ENCODE measurements around the gene DNAAF3. TPM values are rescaled to one million over a fixed set of nuclear protein-coding genes. Genes with fewer than 3 reads are reported as not detected.

Gene DNAAF3
- total RNA-seq, 1 donor = 1.3 TPM

DNA sequence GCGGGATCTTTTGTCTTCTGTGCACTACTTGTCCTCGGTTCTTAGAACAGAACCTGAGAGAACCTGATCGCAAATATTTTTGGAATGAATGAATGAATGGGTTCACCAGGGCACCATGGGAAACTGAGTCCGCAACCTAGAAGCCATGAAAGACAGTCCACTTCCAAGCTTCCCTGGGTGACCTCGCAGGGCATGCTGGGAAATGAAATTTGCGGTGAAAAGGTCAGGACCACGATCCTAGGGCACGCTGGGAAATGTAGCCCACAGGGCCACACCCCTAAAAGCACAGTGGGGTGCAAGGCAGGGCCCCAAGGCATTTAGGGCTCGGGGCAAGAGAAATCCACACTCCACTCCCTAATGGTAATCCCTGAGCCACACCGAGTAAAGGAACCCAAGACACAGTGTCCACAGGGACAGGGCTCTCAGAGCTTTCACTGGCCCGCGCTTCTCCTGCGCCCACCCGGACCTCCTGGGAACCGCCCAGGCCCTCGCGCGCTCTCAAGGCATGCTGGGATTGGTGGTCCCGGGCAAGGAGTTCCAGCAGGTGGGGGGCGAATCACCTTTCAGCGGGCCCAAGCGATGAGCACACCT, 47.9 kb downstream of the DNAAF3 start:
- DNase-seq (ENCODE audit: low read depth in 2 of 3, low spot score in 2 of 3) = no peak

DNA sequence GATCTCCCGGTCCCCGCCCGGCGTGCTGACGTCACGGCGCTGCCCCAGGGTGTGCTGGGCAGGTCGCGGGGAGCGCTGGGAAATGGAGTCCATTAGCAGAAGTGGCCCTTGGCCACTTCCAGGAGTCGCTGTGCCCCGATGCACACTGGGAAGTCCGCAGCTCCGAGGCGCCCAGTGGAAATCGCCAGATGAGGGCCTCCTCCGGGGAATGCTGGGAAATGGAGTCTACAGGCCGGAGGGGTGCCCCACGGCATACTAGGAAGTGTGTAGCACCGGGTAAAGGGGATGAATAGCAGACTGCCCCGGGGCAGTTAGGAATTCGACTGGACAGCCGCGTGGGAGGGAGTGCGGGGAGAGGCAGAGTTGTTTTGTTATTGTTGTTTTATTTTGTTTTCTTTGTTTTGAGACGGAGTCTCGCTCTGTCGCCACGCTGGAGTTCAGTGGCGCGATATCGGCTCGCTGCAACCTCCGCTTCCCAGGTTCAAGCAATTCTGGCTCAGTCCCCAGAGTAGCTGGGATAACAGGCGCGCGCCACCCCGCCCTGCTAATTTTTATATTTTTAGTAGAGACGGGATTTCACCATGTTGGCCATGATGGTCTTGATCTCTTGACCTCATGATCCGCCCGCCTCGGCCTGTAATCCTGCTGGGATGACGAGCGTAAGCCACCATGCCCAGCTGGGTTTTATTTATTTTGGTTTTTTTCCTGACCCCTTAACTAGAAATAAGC, 48.6 kb downstream of the DNAAF3 start:
- peak; percentile 92 to 98 (median 98) for DNase-seq (ENCODE audit: low read depth in 2 of 3, low spot score in 2 of 3)

DNA sequence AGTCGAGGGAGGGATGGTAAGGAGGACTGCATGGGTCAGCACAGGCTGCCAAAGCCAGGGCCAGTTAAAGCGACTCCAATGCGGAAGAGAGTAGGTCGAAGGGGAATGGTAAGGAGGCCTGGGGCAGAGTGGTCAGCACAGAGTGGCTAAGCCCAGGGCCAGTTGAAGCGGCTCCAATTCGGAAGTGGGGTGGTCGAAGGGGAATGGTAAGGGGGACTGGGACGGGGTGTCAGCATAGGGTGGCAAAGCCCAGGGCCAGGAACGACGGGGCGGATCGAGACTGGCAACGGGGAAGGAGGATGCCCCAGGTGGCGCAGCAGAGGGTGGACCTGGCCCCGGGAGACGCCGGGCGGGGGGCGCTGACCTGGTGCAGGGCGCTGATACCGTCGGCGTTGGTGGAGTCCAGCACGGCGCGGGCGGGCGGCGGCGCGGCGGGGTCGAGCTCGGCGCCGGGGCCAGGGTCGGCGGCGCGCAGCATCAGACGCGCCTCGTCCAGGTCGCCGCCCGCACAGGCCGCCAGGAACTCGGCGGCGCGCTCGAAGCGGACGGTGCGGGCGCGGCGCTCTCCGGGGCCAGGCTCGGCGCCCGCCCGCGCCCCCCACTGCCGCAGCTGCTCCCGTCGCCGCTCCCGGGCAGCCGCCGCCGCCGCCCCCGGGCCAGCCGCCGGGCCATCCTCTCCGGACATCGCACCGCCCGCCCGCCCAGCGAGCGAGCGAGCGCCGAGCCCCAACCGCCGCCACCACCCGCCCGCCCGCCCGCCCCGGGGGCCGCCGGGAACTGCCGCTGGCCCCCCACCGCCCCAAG, 49.4 kb downstream of the DNAAF3 start, which contains the start of gene PPP1R12C:
Gene PPP1R12C, minus strand, starts transcription at position 779 of the 804 bp plus-strand sequence. Its CDS starts 94 bp downstream, at position 685.
- peak in 1 of 3 donors; percentile 13 for DNase-seq (ENCODE audit: low read depth in 2 of 3, low spot score in 2 of 3)

DNA sequence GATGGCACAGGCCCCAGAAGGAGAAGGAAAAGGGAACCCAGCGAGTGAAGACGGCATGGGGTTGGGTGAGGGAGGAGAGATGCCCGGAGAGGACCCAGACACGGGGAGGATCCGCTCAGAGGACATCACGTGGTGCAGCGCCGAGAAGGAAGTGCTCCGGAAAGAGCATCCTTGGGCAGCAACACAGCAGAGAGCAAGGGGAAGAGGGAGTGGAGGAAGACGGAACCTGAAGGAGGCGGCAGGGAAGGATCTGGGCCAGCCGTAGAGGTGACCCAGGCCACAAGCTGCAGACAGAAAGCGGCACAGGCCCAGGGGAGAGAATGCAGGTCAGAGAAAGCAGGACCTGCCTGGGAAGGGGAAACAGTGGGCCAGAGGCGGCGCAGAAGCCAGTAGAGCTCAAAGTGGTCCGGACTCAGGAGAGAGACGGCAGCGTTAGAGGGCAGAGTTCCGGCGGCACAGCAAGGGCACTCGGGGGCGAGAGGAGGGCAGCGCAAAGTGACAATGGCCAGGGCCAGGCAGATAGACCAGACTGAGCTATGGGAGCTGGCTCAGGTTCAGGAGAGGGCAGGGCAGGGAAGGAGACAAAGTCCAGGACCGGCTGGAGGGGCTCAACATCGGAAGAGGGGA, 50.1 kb downstream of the DNAAF3 start:
- peak; percentile 21 to 44 (median 36) for DNase-seq (ENCODE audit: low read depth in 2 of 3, low spot score in 2 of 3)

DNA sequence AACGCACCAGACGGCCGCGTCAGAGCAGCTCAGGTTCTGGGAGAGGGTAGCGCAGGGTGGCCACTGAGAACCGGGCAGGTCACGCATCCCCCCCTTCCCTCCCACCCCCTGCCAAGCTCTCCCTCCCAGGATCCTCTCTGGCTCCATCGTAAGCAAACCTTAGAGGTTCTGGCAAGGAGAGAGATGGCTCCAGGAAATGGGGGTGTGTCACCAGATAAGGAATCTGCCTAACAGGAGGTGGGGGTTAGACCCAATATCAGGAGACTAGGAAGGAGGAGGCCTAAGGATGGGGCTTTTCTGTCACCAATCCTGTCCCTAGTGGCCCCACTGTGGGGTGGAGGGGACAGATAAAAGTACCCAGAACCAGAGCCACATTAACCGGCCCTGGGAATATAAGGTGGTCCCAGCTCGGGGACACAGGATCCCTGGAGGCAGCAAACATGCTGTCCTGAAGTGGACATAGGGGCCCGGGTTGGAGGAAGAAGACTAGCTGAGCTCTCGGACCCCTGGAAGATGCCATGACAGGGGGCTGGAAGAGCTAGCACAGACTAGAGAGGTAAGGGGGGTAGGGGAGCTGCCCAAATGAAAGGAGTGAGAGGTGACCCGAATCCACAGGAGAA, 50.9 kb downstream of the DNAAF3 start:
- DNase-seq (ENCODE audit: low read depth in 2 of 3, low spot score in 2 of 3) = no peak

DNA sequence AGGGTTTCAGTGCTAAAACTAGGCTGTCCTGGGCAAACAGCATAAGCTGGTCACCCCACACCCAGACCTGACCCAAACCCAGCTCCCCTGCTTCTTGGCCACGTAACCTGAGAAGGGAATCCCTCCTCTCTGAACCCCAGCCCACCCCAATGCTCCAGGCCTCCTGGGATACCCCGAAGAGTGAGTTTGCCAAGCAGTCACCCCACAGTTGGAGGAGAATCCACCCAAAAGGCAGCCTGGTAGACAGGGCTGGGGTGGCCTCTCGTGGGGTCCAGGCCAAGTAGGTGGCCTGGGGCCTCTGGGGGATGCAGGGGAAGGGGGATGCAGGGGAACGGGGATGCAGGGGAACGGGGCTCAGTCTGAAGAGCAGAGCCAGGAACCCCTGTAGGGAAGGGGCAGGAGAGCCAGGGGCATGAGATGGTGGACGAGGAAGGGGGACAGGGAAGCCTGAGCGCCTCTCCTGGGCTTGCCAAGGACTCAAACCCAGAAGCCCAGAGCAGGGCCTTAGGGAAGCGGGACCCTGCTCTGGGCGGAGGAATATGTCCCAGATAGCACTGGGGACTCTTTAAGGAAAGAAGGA, 51.8 kb downstream of the DNAAF3 start:
- no peak for DNase-seq (ENCODE audit: low read depth in 2 of 3, low spot score in 2 of 3)

DNA sequence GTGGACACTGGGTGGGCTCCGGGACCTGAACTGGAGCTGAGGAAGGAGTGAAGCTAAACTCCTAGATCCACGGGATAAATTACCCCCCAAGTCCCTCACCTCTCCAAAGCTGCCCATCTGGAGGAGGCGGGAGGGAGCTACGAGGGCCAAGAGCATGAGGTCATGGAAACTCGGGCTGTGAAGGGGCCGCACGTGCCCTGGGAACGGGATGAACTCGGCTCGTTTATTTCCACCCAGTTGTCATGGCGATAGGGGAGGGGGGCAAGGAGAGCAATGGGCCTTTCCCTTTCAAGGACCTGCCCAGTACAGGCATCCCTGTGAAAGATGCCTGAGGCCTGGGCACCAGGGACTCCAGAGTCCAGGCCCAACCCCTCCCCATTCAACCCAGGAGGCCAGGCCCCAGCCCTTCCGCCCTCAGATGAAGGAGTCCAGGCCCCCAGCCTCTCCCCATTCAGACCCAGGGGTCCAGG, 52.8 kb downstream of the DNAAF3 start:
- no peak for DNase-seq (ENCODE audit: low read depth in 2 of 3, low spot score in 2 of 3)

DNA sequence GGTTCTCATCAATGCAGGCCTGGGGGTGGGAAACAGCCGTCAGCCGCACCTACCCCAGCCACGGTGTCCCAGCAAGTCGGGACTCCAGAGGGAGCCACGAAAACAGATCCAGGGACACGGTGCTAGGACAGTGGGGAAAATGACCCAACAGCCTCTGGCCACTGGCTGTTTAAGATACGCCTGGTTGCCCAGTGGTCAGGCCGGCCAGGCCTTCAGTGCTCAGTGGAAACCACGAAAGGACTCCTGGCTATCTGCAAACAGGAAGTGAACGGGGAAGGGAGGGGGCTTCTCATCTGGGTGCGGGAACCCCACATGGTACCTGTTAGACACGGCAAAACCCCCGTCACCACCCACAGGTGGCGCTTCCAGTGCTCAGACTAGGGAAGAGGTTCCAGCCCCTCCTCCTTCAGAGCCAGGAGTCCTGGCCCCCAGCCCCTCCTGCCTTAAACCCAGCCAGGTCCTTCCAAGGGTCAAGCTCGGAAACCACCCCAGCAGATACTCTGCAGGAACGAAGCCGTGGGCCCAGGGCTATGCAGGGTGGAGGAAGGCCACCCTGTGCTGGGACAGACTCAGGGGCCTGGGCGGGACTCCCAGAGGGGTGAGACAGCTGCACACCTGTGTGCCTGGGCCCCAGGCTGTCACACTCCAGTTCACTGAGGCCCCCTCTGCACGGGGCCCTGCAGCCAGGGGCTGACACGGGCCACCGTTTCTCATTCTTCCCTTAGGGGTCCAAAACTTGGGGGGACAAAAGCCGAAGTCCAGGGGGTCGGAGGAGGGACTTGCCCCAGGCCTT, 53.4 kb downstream of the DNAAF3 start:
- DNase-seq (ENCODE audit: low read depth in 2 of 3, low spot score in 2 of 3) = no peak

DNA sequence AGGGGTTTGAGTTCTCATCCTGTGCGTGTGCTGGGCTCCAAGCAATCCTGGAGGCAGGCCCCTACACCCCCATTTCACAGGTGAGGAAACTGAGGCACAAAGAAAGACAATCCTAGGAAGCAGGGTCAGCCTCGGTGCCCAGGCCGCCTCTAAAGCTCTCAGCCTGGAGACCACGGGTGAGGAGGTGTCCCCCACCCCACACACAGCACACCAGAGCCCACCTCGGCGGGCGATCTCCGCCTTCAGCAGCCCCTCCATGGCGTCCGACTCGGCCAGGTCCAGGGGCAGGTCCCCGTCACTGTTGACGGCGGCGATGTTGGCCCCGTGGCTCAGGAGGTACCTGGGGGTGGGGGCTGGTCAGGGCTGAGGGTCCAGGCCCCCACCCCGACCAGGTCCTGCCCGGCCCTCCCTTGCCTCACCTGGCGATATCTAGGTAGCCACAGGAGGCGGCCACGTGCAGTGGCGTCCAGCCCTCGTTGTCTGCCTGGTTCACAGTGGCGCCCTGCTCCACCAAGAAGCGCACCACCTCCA, 54.1 kb downstream of the DNAAF3 start:
- DNase-seq (ENCODE audit: low read depth in 2 of 3, low spot score in 2 of 3) = no peak

DNA sequence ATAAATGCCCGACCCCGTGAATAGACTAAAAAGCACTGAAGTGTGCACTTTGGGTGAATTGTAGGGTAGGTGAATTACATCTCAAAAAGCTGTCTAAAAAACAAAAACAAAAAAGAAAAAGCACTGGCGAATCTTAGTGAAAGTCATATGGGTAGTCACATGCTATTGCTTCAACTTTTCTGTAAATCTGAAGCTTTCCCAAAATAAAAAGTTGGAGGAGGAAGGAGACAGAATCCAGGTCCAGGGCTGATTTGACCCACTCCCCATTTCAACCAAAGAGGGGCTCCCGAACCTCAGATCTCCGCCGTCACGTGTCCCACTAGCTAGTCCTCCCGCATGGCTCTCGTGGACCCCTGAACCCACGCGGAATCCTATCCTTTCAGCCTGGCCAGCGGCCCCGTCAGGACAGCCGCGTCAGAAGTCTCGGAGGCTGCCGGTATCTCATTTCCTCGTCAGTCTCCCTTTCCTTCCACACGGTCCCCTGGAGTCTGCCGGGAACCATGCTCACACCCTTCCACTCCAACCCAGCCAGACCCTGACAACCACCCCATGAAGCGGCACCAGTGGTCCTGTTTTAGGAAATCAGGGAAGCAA, 55.1 kb downstream of the DNAAF3 start:
- DNase-seq (ENCODE audit: low read depth in 2 of 3, low spot score in 2 of 3) = no peak

DNA sequence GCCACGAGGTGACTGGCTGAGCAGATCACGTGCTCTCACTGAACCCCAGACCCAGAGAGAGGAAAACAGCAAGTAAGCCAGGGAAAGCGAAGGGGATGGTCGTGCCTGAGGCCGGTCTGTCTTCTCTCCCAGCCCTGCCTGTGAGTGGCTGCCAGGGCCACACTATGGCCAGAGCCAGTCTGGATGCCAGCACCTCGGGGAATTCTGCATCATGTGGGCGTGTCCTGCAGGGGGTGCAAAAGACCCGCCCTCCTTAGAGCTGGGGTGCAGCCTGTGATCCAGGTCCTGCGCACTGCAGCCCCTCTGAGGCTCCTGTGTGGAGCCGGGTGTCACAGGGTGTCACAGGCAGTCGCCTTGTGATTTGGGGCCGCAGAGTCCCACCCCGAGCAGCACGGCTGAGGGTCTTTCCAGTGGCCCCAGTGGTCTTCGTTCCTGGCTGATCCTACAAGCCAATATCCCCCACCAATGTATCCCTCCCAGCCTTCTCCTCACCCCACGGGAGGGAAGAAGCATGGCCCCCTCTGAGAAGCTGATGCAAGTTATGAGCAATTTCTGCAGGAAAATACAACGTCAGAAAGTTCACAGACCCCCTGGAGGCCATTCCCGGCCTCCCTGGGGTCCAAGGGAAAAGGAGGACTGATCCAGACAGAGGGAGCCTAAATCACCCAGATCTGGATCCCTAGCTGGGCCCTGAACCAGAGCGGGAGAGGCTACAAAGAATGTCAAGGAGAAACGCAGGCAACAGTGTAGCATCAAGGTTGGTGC, 56.7 kb downstream of the DNAAF3 start:
- DNase-seq (ENCODE audit: low read depth in 2 of 3, low spot score in 2 of 3) = no peak

Small RNA genes within 50 kb of the gene (small RNA-seq; reads per million reads assigned to genes)
- gene MIR7975 (not detected), gene RF01210 (not detected)

Other genes starting within 250 kb of the DNAAF3 start
- gene NLRP7, start 219.1 kb downstream of the DNAAF3 start, total RNA-seq = not detected
- 4.0 TPM for gene NLRP2, start 200.2 kb downstream of the DNAAF3 start, total RNA-seq
- 0.54 TPM for gene GP6, start 128.3 kb downstream of the DNAAF3 start, total RNA-seq
- gene RDH13, start 103.5 kb downstream of the DNAAF3 start, total RNA-seq = 21.8 TPM
- 1.3 TPM for gene EPS8L1, start 90.7 kb downstream of the DNAAF3 start, total RNA-seq
- gene PPP1R12C, start 49.0 kb downstream of the DNAAF3 start, total RNA-seq = 43.4 TPM
- not detected for gene TNNT1, start 17.4 kb downstream of the DNAAF3 start, total RNA-seq
- not detected for gene TNNI3, start 8.9 kb downstream of the DNAAF3 start, total RNA-seq
- 0.54 TPM for gene SYT5, start 13.7 kb upstream of the DNAAF3 start, total RNA-seq
- under 0.01 TPM for gene PTPRH, start 42.9 kb upstream of the DNAAF3 start, total RNA-seq
- 12.4 TPM for gene TMEM86B, start 62.1 kb upstream of the DNAAF3 start, total RNA-seq
- 307 TPM for gene PPP6R1, start 92.4 kb upstream of the DNAAF3 start, total RNA-seq
- gene HSPBP1, start 113.5 kb upstream of the DNAAF3 start, total RNA-seq = 50.4 TPM
- gene BRSK1, start 117.4 kb upstream of the DNAAF3 start, total RNA-seq = 3.5 TPM
- 5.4 TPM for gene TMEM150B, start 158.7 kb upstream of the DNAAF3 start, total RNA-seq
- gene KMT5C, start 173.3 kb upstream of the DNAAF3 start, total RNA-seq = 22.4 TPM
- gene COX6B2, start 188.1 kb upstream of the DNAAF3 start, total RNA-seq = 0.27 TPM
- gene GARIN5B, start 196.6 kb upstream of the DNAAF3 start, total RNA-seq = not detected
- 0.27 TPM for gene IL11, start 203.8 kb upstream of the DNAAF3 start, total RNA-seq
- not detected for gene TMEM190, start 210.2 kb upstream of the DNAAF3 start, total RNA-seq
- gene TMEM238, start 217.7 kb upstream of the DNAAF3 start, total RNA-seq = 2.7 TPM
- gene RPL28, start 219.3 kb upstream of the DNAAF3 start, total RNA-seq = 2,604 TPM
- gene UBE2S, start 241.2 kb upstream of the DNAAF3 start, total RNA-seq = 26.7 TPM